ENCODE data around the gene CPE. TPM values are rescaled to one million over a fixed set of nuclear protein-coding genes. Genes with fewer than 3 reads are reported as not detected.

The CPE gene
- polyA plus RNA-seq, 1 of the 3 experiments (the other 2 are of a cell fraction): 18.2 TPM

- Histone ChIP-seq H3F3A (replicated peaks; ENCODE audit: insufficient read depth) (no peaks in the 10 kb centered on the region), H2AFZ (ENCODE audit: low read depth) (no peak overlapping the region), H3K4me1 (ENCODE audit: control insufficient read depth in 1 of 2, insufficient read depth in 2 of 2, low read depth in 1 of 2, low read length in 1 of 2) (peaks cover 0 to 14% of the 10 kb centered on the region in 2 experiments; a peak in 2 of 4 replicates), H3K4me3 (ENCODE audit: low read depth in 2 of 2, low read length in 1 of 2) (no peak overlapping the region), H3K36me3 (replicated peaks in 1 of 2; ENCODE audit: control insufficient read depth in 1 of 2, insufficient read depth in 2 of 2, low read length in 1 of 2) (peaks cover 10 to 48% of the 10 kb centered on the region in 2 experiments), H3K9ac (no peak overlapping the region), H3K9me3 (no peaks in the 10 kb centered on the region), H3K79me2 (ENCODE audit: insufficient read depth) (peaks cover 61% of the 10 kb centered on the region), H4K20me1 (ENCODE audit: insufficient read depth) (no peaks in the 10 kb centered on the region), H3K9me2 (no peaks in the 10 kb centered on the region), H3K27me3 (ENCODE audit: insufficient read depth) (no peaks in the 10 kb centered on the region), H3K4me2 (no peak overlapping the region), H3K27ac (ENCODE audit: low read depth in 2 of 2, low read length in 1 of 2) (peak overlapping the region in 1 of 2 experiments; percentile 28; a peak in 1 of 4 replicates)
- ChIA-PET CTCF (interaction anchor here (2.2 to 2.7 kb wide), 2 partner anchors 11 to 201 kb away, joined by 10 read pairs; no protein-coding TSS in a partner anchor), POLR2A (no interaction called here)
- no peak for DNase-seq
- no peak for TF ChIP-seq RAD21 (IDR thresholded peaks at IDR 0.05; ENCODE audit: low read length)
- no peak for TF ChIP-seq MXI1 (IDR thresholded peaks at IDR 0.05; ENCODE audit: low read depth, low read length)
- no peak for TF ChIP-seq REST (IDR thresholded peaks at IDR 0.05; ENCODE audit: low read depth, low read length)
- no peak for TF ChIP-seq JUND (IDR thresholded peaks at IDR 0.05)
- TF ChIP-seq, protein P1, sequence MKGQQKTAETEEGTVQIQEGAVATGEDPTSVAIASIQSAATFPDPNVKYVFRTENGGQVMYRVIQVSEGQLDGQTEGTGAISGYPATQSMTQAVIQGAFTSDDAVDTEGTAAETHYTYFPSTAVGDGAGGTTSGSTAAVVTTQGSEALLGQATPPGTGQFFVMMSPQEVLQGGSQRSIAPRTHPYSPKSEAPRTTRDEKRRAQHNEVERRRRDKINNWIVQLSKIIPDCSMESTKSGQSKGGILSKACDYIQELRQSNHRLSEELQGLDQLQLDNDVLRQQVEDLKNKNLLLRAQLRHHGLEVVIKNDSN (IDR thresholded peaks at IDR 0.05; ENCODE audit: borderline replicate concordance, low read depth): no peak
- no peak for TF ChIP-seq FOXJ3 (CRISPR knock-in tag; IDR thresholded peaks at IDR 0.05)
- no peak for TF ChIP-seq FOXM1 (IDR thresholded peaks at IDR 0.05; ENCODE audit: low read depth)
- WGBS (ENCODE audit: low lambda C conversion rate): 78% methylated on average over 1 of the region's 1 CpG
Observed at GRCh38 chr4:165332502-165332901, 46.3 kb upstream of the CPE start.

GRCh38 chr4:165335163-165335703 is 43.6 kb upstream of the CPE start:
- ChIA-PET CTCF (interaction anchor here (1.4 to 1.5 kb wide), 2 partner anchors 204 to 222 kb away, joined by 3 to 5 read pairs; no protein-coding TSS in a partner anchor), POLR2A (no interaction called here)
- peaks cover 37% of the 10 kb centered on the region for H3K79me2 ChIP-seq (ENCODE audit: insufficient read depth)
- H3K36me3 ChIP-seq (replicated peaks in 1 of 2; ENCODE audit: control insufficient read depth in 1 of 2, insufficient read depth in 2 of 2, low read length in 1 of 2): peaks cover 29 to 70% of the 10 kb centered on the region in 2 experiments
- no peak overlapping the region for H3K27ac ChIP-seq (ENCODE audit: low read depth in 2 of 2, low read length in 1 of 2)
- H3K27me3 ChIP-seq (ENCODE audit: insufficient read depth): no peaks in the 10 kb centered on the region
- 84% methylated on average over 3 of the region's 3 CpGs for WGBS (ENCODE audit: low lambda C conversion rate)
- TF ChIP-seq TAF1 (IDR thresholded peaks at IDR 0.05; ENCODE audit: borderline replicate concordance, low read depth, low read length) (no peak), CTCF (IDR thresholded peaks at IDR 0.05) (no peak), SIN3A (IDR thresholded peaks at IDR 0.05; ENCODE audit: borderline replicate concordance, low read depth, low read length) (no peak), GATA2 (CRISPR knock-in tag; IDR thresholded peaks at IDR 0.05) (no peak), TEAD4 (IDR thresholded peaks at IDR 0.05; ENCODE audit: borderline replicate concordance, insufficient read depth) (no peak), ELF1 (IDR thresholded peaks at IDR 0.05) (no peak), MXI1 (IDR thresholded peaks at IDR 0.05; ENCODE audit: low read depth, low read length) (no peak), USF2 (IDR thresholded peaks at IDR 0.05; ENCODE audit: borderline replicate concordance, low read depth, low read length) (no peak), POLR2AphosphoS5 (IDR thresholded peaks at IDR 0.05; ENCODE audit: low read depth, low read length) (no peak), EZH2phosphoT487 (IDR thresholded peaks at IDR 0.05; ENCODE audit: borderline replicate concordance, low read depth) (no peak), GABPA (IDR thresholded peaks at IDR 0.05; ENCODE audit: low read depth) (no peak), FOXM1 (IDR thresholded peaks at IDR 0.05; ENCODE audit: low read depth) (no peak), FOXJ3 (CRISPR knock-in tag; IDR thresholded peaks at IDR 0.05) (no peak)
- TF ChIP-seq, protein P1 (IDR thresholded peaks at IDR 0.05; ENCODE audit: borderline replicate concordance, low read depth): no peak
- H3K9me3 ChIP-seq: no peaks in the 10 kb centered on the region
- no peaks in the 10 kb centered on the region for H4K20me1 ChIP-seq (ENCODE audit: insufficient read depth)
- DNase-seq: no peak
- H3K4me1 ChIP-seq (ENCODE audit: control insufficient read depth in 1 of 2, insufficient read depth in 2 of 2, low read depth in 1 of 2, low read length in 1 of 2): peaks cover 0 to 3% of the 10 kb centered on the region in 2 experiments; a peak in 2 of 4 replicates
- no peak overlapping the region for H3K9ac ChIP-seq
- H3F3A ChIP-seq (replicated peaks; ENCODE audit: insufficient read depth): peaks cover 1% of the 10 kb centered on the region
- H2AFZ ChIP-seq (ENCODE audit: low read depth): no peak overlapping the region
- no peak overlapping the region for H3K4me3 ChIP-seq (ENCODE audit: low read depth in 2 of 2, low read length in 1 of 2)
- H3K9me2 ChIP-seq: no peaks in the 10 kb centered on the region
- no peak overlapping the region for H3K4me2 ChIP-seq
